LoVo (cell line): Measurements from ENCODE around the gene RHOB.

Experiments used
- DNase-seq: peaks from one replicate; pipeline ENCODE4 v3.0.0-alpha.2; 2016; ENCODE audit warnings: low spot score

Gene RHOB

DNA sequence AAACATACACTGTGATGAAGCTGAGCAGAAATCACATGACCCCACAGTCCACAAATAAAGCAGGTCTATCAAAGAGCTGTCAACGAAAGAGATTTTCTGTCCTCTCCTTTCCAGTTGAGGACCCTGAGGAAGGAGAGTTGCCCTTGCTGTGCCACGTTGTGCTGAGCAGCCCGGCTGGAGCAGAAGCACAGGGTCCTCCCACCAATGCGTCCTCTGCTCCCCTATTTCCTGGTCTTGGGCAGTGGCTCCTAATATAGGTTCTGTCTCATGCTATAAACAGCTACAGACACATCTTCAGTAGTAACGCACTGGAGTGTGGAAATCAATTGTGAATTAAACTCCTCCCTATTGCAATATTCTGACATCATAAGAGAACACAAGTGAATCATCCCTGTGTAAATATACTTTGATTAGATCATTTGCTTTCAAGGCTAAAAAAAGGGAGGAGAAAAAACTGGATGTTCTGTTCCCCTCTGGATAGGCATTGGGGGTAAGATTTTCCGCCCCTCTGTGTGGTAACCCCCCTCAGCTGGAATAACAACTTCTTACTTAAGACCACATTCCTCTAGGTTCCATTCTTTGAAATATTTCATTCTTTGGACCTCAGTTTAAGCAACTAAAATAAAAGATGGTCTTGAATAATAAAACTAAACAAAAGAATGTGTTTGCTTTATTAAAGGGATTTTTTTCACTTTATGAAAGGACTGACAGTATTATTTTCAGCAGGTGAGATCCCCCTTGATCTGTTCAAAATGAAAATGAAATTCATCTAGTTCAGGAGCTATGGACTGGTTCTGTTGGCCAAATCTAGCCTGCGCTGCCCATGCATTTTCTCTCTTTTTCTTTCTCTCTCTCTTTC is 8.3 kb upstream of the RHOB start:
- peak; percentile 72 for DNase-seq

DNA sequence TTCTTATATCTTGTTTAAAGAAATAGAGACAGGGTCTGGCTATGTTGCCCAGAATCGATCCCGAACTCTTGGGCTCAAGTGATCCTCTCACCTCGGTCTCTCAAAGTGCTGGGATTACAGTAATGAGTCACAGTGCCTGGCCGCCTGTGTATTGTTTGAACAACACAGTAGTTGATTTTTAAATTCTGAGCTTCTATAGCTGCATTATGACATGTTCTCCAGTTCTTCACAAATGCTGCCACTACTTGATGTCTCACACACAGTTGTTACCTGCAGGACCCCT is 7.7 kb upstream of the RHOB start:
- DNase-seq, result peak; percentile 37

DNA sequence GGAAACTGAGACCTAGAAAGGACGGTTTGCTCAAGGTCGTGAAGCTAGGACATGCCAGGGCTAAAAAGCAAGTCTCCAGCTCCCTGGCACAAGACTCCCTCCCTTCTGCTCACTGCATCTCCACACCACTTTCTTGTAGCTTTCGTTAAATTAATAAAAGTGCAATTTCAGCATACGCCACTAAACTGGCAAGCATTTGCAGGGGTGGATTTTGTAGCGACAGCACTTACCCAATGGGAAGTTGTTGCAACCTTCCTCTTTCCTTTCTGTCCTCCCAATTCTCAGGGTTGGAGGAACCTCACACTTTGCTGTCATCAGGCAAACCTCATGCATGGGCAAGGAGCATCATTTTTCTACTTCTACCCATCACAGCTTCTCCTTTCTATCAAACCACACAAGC is 7.4 kb upstream of the RHOB start:
- DNase-seq, result no peak

DNA sequence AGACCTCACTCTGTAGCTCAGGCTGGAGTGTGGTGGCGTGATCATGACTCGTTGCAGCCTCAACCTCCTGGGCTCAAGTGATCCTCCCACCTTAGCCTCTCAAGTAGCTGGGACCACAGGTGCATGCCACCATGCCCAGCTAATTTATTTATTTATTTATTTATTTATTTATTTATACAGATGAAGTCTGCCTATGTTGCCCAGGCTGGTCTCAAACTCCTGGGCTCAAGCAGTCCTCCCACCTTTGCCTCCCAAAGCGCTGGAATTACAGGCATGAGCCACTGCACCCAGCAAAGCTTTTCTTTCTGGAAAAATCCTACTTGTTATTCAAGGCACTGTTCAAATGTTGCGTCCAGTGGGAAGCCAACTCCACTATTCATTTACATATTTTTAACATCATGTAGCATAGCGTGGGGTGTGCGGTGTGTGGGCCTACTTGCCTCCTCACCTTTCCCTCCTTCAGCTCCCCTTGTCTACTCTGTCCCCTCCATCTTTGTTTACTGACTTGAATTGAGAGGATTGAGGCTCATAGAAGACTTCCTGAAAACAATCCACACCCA is 6.8 kb upstream of the RHOB start:
- DNase-seq, result no peak

DNA sequence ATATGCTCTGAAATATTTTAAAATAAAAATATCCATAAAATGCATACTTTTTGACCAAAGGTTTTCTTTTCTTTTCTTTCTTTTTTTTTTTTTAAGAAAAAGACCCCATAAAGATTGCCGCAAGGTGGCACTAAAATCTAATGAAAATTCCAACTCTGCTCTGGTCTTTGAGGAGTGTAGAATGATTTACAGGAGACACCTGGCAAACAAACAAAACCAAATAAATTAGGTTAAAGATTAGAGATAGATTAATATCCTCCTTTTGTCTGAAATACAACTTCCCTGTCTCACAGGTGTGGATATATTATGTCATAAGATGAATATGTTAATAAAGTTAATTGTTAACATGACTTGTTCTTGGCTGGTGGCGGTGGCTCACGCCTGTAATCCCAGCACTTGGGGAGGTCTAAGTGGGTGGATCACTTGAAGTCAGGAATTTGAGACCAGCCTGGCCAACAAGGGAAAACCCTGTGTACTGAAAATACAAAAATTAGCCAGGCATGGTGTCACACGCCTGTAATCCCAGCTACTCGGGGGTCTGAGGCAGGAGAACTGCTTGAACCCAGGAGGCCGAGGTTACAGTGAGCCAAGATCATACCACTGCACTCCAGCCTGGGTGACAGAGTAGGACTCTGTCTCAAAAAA is 3.5 kb upstream of the RHOB start:
- peak; percentile 60 for DNase-seq

DNA sequence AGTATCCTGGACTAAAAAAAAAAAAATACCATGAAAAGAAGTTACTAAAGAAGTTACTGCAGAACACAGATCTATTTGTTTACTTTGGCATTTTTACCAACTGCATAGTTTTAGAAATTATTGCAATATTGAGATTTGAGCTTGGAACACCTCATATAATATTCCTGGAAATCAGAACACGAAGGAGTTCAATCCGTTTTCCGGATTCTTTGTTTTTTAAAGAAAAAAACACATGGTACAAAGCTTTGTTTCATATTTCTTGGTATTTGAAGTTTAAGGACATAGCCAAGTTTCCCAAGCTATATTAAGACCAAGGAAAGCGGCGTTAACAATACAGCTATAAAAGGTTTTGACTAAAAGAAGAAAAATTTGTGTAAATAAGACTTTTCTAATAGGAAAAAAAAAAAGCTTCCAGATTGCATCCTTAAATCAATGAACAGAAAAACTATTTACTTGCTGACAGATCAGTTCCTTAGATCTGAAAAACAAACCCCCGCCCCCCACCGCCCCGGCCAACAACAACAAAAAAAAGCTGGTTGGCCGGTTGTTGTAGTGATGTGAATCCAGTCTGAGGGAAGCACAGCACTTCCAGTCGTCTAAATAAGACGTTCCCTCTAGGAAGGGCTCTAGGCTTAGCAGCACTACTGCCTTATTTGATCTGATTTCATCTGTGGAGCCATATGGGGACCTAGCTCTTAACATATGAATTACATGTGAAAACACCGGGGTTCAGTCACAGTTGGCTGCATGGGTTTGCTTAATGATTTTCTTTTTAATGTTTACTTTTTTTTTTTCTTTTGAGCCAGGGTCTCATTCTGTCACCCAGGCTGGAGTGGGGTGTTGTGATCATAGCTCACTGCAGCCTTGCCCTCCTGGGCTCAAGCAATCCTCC is 2.5 kb upstream of the RHOB start:
- DNase-seq, result no peak

DNA sequence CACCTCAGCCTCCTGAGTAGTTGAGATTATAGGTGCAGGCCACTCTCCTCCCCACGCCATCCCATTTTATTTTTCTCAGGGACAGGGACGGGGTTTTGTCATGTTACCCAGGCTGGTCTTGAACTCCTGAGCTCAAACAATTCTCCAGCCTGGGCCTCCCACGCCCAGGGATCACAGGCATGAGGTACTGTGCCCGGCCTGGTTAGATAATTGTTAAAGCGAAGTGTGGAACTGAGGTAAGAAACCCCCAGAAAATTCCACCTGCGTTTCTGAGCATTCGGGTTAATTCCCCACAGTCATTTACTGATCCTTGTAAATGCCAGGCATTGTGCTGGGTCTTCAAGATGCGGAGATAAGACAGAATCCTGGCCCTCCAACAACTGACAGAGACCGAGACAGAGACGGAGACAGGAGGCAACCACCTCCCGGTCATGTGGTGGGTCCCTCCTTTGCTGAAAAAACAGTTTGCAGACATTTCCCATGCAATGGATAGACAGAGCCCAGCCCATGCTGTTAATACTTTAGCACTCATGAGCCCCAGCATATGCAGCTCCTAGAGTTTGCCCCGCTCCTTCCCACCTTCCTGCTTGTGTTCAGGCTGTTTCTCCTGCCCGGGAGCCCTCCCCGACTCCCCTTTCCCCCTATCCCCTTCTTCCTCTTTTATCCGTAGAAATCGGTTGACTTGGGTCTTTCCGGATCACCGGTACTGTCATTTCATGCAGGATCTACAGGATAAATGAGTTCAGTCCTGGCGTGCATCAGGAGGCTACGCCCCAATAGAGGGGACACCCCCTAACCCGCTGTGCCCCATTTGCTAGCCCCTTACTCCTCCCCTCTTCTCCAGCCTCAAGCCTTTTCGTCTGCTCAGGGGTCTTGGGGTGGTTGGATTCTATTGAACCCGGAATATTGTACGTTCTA is 1.6 kb upstream of the RHOB start:
- no peak for DNase-seq

DNA sequence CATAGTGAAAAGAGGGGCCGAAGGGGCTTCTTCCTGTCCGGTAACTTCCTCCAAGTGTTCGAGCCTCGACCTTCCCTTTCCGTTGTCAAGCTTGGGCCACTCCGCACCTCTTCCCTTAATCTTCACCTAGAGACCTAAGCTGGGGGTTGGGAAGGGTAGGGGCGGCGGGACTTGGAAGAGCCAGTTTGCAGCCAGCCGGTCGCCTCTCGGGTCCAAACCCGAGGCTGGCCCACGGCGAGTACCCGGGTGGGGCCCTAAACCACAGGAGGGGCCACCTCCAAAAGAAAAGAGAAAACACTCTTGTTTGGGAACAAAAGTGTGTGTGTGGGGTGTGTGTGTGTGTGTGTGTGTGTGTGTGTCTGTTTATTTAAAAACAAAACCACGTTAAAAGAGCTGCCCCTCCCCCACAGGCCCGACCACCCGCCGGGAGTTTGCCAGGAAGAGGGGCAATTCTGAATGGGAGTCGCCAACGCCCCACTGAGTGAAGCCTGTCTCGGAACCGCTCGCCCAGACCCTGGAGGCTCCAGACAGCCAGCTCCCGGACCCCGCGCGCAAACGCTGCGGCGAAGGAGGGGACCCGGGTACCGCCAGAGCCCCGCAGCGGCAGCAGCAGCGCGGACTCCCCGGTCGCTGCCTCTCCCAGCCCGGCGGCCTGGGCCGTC is 488 bp upstream of the RHOB start:
- no peak for DNase-seq

DNA sequence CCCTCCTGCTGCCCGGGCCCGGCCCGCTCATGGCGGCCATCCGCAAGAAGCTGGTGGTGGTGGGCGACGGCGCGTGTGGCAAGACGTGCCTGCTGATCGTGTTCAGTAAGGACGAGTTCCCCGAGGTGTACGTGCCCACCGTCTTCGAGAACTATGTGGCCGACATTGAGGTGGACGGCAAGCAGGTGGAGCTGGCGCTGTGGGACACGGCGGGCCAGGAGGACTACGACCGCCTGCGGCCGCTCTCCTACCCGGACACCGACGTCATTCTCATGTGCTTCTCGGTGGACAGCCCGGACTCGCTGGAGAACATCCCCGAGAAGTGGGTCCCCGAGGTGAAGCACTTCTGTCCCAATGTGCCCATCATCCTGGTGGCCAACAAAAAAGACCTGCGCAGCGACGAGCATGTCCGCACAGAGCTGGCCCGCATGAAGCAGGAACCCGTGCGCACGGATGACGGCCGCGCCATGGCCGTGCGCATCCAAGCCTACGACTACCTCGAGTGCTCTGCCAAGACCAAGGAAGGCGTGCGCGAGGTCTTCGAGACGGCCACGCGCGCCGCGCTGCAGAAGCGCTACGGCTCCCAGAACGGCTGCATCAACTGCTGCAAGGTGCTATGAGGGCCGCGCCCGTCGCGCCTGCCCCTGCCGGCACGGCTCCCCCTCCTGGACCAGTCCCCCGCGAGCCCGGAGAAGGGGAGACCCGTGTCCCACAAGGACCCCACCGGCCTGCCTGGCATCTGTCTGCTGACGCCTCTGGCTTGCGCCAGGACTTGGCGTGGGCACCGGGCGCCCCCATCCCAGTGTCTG is 767 bp downstream of the RHOB start:
- DNase-seq, result peak; percentile 22

DNA sequence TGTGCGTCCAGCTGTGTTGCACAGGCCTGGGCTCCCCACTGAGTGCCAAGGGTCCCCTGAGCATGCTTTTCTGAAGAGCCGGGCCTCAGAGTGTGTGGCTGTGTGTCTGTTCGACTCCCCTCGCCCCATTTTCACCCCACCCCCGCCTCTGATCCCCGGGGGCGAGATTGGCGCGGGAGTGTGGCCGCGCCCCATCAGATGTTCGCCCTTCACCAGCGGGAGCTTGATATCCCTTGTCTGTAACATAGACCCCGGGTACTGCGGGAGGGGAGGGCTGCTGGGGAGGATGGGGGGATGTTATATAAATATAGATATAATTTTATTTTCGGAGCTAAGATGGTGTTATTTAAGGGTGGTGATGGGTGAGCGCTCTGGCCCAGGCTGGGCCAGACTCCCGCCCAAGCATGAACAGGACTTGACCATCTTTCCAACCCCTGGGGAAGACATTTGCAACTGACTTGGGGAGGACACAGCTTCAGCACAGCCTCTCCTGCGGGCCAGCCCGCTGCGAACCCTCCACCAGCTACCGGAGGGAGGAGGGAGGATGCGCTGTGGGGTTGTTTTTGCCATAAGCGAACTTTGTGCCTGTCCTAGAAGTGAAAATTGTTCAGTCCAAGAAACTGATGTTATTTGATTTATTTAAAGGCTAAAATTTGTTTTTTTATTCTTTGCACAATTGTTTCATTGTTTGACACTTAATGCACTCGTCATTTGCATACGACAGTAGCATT is 1.5 kb downstream of the RHOB start:
- DNase-seq, result no peak

DNA sequence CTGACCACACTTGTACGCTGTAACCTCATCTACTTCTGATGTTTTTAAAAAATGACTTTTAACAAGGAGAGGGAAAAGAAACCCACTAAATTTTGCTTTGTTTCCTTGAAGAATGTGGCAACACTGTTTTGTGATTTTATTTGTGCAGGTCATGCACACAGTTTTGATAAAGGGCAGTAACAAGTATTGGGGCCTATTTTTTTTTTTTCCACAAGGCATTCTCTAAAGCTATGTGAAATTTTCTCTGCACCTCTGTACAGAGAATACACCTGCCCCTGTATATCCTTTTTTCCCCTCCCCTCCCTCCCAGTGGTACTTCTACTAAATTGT is 2.1 kb downstream of the RHOB start:
- no peak for DNase-seq

DNA sequence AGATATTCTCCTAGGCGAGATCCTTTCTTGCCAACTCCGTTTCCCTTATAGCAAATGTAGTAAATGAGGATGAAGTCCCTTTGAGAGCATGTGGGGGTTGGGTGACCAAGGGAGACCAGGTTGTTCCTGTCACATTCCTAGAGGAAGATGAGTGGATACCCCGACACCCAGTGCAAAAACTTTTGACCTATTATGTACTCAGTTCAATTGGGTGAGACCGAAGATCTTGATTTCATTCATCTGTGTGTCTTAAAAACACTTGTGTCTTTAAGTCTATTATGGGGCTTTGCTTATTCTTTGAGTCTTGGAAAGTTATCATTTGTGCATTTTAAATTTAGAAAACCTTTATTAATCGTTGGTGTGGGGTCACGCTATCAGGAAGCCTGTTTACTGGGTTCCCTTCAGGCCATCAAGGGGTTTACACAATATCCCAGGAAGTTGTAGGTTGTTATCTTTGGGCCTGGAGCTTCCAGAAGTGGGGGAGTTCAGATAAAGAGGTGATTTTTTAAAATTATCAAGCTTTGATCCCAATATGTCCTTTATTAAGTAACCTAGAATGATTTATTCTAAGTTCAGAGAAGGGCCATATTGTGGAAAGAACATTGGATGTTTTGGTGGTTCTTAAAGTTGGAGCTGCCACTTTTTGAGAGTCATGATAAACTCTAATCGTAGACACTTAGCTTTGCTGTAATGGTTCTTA is 2.8 kb downstream of the RHOB start:
- peak; percentile 30 for DNase-seq

DNA sequence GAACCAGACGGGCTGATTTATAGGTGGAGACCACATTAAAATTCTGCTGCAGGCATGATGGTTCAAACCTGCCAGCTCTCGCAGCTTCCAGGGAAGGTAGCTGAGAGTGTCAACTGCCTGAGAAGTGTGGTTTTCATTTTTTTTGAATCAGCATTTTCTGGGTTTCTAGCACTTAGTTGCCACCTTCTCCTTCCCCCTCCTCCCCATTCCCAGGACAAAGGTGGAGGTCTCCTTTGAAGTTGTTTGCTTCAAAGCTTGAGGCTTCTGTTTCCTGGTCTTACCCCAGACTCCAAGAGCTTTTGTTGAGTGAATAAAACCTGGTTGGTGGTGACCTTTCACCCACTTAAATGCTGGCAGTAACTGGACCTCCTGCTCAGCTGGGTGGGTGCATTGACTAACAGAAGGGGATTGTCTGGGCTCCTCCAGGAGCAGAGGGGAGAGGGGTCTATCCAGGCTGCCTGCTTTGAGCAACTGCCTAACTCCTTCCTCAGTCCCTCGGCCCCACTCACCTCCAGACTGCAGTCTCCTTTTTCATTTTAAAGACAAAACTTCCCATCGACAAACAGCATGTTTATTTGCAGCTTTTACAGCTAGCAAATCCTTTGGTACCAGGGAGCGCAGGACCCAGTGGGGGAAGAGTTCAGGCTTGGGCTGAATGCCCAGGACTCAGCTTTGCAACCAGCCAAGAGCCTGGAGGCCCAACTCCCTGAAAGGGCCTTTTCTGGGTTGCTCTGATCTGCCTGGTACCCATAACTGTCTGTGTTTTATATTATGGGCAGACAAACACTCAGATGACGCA is 3.5 kb downstream of the RHOB start:
- DNase-seq, result peak; percentile 32

DNA sequence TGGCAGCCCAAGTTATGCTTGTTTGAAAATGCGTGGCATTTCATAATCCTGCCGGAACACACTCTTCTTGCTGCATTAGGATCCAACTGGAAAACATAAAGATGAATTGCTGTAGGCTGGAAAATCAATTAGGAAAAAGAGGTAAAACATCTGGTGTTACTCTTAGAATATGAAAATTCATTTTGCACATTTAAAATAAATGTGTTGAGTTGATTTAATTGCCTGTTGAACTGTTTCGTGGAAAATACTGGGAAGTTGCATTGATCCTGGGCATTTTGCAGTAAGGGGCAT is 4.1 kb downstream of the RHOB start:
- no peak for DNase-seq

DNA sequence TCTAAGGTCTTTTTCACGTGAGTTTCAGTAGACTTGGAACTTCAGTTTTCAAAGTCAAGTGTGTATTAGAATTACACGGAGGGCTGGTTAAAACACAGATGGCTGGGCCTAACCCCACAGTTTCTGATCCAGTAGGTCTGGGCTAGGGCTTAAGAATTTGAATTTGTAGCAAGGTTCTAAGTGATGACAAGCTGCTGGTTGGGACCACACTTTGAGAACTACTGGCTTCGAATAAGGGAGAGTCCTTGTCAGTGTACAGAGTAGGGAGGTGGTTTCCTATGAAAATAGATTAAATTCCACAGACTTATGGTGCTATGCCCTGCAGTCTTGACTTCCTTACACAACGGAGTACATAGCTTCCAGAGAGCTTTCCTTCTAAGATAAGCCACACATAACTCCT is 4.5 kb downstream of the RHOB start:
- DNase-seq, result no peak

DNA sequence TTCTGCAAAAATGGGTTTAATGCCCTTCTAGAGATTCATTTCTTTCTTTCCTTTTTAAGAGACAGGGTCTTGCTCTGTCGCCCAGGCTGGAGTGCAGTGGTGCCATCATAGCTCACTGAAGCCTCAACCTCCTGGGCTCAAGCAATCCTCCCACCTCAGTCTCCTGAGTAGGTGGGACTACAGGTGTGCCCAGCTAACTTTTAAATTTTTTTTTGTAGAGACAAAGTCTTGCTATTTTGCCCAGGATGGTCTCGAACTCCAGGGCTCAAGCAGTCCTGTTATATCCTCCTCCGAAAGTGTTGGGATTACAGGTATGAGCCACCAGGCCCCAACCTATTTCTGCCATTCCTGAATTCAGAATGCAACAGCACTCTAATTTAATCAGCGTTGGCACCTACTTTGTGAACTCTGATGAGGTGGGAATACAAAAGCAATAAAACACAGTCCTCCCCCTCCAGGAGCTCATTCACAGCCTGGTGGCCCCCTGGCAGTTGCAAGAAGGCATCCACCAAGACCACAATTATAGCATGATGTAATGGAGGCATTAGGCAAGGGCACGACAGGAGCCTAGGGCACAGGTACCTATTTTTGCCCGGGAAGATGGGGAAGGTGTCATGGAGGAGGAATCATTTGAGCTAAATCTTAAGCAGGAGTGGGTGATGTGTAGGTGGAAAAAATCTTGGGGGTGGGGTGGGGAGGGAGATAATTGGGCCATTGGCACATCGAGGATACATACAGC is 5.1 kb downstream of the RHOB start:
- DNase-seq, result no peak

DNA sequence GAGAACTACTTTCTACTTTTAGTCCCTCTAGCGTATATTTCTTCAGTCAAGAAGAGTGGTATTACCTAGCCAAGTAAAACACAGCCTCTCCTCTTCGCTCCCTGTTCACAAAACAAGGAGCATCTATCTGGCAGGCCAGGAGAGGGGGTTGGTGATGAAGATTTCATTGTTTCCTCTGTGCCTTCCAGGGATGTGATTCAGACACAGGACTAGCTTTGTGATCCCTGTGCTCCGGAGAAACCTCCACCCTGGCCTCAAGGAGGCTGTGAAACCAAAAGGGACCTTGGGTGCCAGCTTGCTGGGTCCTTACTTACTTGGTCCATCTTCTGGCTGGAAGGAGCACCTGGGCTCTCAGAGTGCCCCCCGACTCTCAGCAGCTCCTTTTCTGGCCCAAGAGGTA is 5.7 kb downstream of the RHOB start:
- no peak for DNase-seq

DNA sequence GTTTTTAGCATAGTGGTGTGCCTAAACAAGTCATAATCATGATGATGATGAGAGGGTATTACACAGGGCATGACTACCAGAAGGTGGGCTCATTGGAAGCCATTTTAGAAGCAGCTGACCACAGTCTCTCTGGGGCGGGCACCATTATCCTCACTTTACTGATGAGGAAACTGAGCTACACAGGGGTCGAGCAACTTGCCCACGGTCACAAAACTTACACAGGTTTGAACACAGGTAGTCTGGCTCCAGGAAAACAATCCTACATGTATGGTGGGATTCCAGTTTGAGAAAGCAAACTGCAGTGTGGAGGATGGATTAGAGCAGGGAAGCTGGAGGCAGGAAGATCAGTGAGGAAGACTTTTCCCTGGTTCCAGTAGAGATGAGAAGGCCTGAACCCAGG is 6.2 kb downstream of the RHOB start:
- DNase-seq, result no peak
